HCT116 (cell line): Measurements from ENCODE around the gene KRTAP4-8. TPM values are rescaled to one million over a fixed set of nuclear protein-coding genes. Genes with fewer than 3 reads are reported as not detected.

Experiments used
- ATAC-seq: fragments of 200-7000 bp; cut with Tn5 transposase; 2 replicates; pipeline ENCODE4 v1.9.1; 2020; ENCODE audit warnings: mild to moderate bottlenecking, moderate library complexity
- BruUV-seq: library from RNA; stranded (reverse); fragments of 400-500 nt; replicated peaks from 2 replicates; lab custom pipeline; 2021; lab: Mats Ljungman, UMichigan
- CTCF ChIA-PET: fragments of 300-600 bp; sonication (Branson Sonifier 250); formaldehyde crosslinking; loops from one replicate; lab custom pipeline; 2021; ENCODE audit warnings: antibody characterized with exemption; lab: Charles Lee
- POLR2A ChIA-PET: fragments of 300-600, 350-600 bp; sonication (Branson Sonifier 250); formaldehyde crosslinking; loops from one replicate; lab custom pipeline; 2021; ENCODE audit warnings: antibody characterized with exemption; lab: Charles Lee
- RAD21 ChIA-PET, 2 experiments: fragments of 300-600 bp; sonication (Branson Sonifier 250); formaldehyde crosslinking; loops; one replicate each; lab custom pipeline; 2023; ENCODE audit warnings: low total read pairs in 2 of 2; ENCODE audit not compliant: uncharacterized antibody in 2 of 2, unreplicated experiment in 2 of 2, low non-redundant PET in 1 of 2; lab: Charles Lee
- DNase-seq: peaks from one replicate; pipeline ENCODE4 v3.0.0-alpha.2; 2010; ENCODE audit warnings: low read depth, low spot score
- H2AFZ ChIP-seq: fragments of 200-600 bp; shearing (Covaris generic), sonication (generic); 2 replicates; pipeline ENCODE4 v1.6.1; 2017; ENCODE audit warnings: low read depth, mixed run types, mixed read lengths, antibody characterized with exemption, low read length; ENCODE audit not compliant: poor library complexity, severe bottlenecking
- H3K27ac ChIP-seq: 2 replicates; pipeline ENCODE4 v1.5.1; 2012; ENCODE audit warnings: low read depth, low read length
- H3K27me3 ChIP-seq: fragments of 200-600 bp; sonication (generic); 2 replicates; pipeline ENCODE4 v1.6.1; 2016; ENCODE audit warnings: mixed run types, low read length, mixed read lengths; ENCODE audit not compliant: insufficient read depth
- H3K36me3 ChIP-seq, 2 experiments: fragments of 200-500 bp in 1 of 2; fragments of 200-600 bp in 1 of 2; sonication (Bioruptor generic) in 1 of 2; sonication (generic) in 1 of 2; 2 replicates each; pipeline versions ENCODE4 v1.5.1 to v1.6.1; 2014 to 2016; ENCODE audit warnings: low read length in 2 of 2, inconsistent platforms in 1 of 2, mixed read lengths in 1 of 2, mixed run types in 1 of 2; ENCODE audit not compliant: insufficient read depth in 2 of 2, control insufficient read depth in 1 of 2
- H3K4me1 ChIP-seq, 2 experiments: fragments of 200-600 bp in 1 of 2; sonication (generic) in 1 of 2; 2 replicates each; pipeline versions ENCODE4 v1.5.1 to v1.6.1; 2012 to 2017; ENCODE audit warnings: low read length in 2 of 2, inconsistent platforms in 1 of 2, mild to moderate bottlenecking in 1 of 2, mixed read lengths in 1 of 2, mixed run types in 1 of 2, moderate library complexity in 1 of 2; ENCODE audit not compliant: insufficient read depth in 2 of 2, control insufficient read depth in 1 of 2
- H3K4me2 ChIP-seq: fragments of 200-600 bp; sonication (generic); 2 replicates; pipeline ENCODE4 v1.6.1; 2017; ENCODE audit warnings: mixed run types, low read length, mixed read lengths
- H3K4me3 ChIP-seq, 2 experiments: fragments of 200-600 bp in 1 of 2; sonication (generic) in 1 of 2; replicated peaks in 1 of 2; 2 replicates each; pipeline ENCODE4 v1.5.1; 2011 to 2016; ENCODE audit warnings: low read length in 2 of 2, control low read depth in 1 of 2, low read depth in 1 of 2, mild to moderate bottlenecking in 1 of 2, mixed read lengths in 1 of 2, mixed run types in 1 of 2
- H3K79me2 ChIP-seq: fragments of 200-600 bp; sonication (generic); 2 replicates; pipeline ENCODE4 v1.6.1; 2017; ENCODE audit warnings: mild to moderate bottlenecking, mixed run types, low read length, moderate library complexity, mixed read lengths; ENCODE audit not compliant: insufficient read depth
- H3K9ac ChIP-seq: fragments of 200-600 bp; sonication (generic); 2 replicates; pipeline ENCODE4 v1.6.1; 2016; ENCODE audit warnings: low read length, mixed read lengths
- H3K9me2 ChIP-seq: fragments of 200-600 bp; sonication (generic), shearing (Covaris generic); 2 replicates; pipeline ENCODE4 v1.6.1; 2017; ENCODE audit warnings: mixed run types, mild to moderate bottlenecking, moderate library complexity; ENCODE audit not compliant: insufficient read depth
- H3K9me3 ChIP-seq, 2 experiments: fragments of 200-500 bp in 1 of 2; fragments of 200-600 bp in 1 of 2; sonication (Bioruptor generic) in 1 of 2; sonication (generic) in 1 of 2; 2 replicates each; pipeline ENCODE4 v1.6.1; 2014 to 2017; ENCODE audit warnings: low read length in 2 of 2, mixed read lengths in 2 of 2, inconsistent platforms in 1 of 2, low read depth in 1 of 2, mild to moderate bottlenecking in 1 of 2, mixed run types in 1 of 2, moderate library complexity in 1 of 2; ENCODE audit not compliant: control insufficient read depth in 1 of 2, insufficient read depth in 1 of 2
- H4K20me1 ChIP-seq: fragments of 200-600 bp; sonication (generic), shearing (Covaris generic); 2 replicates; pipeline ENCODE4 v1.6.1; 2017; ENCODE audit warnings: mixed run types, mild to moderate bottlenecking, moderate library complexity; ENCODE audit not compliant: insufficient read depth
- CTCF ChIP-seq, 3 experiments: fragments of 200-600 bp in 1 of 3; sonication (generic) in 1 of 3; IDR thresholded peaks in 2 of 3; conservative IDR thresholded peaks in 1 of 3; 2 replicates each; pipeline ENCODE4 v1.5.1; 2012 to 2017; ENCODE audit warnings: low read depth in 2 of 3, low read length in 2 of 3, antibody characterized with exemption in 1 of 3, borderline replicate concordance in 1 of 3, control low read depth in 1 of 3, mild to moderate bottlenecking in 1 of 3, mixed read lengths in 1 of 3, mixed run types in 1 of 3, moderate library complexity in 1 of 3; ENCODE audit not compliant: insufficient read depth in 1 of 3
- ELF1 ChIP-seq: IDR thresholded peaks from 2 replicates; pipeline ENCODE4 v1.6.1; 2012; ENCODE audit warnings: low read depth, borderline replicate concordance
- MAX ChIP-seq: IDR thresholded peaks from 2 replicates; pipeline ENCODE4 v1.6.1; 2012
- SRF ChIP-seq: IDR thresholded peaks from 2 replicates; pipeline ENCODE4 v1.6.1; 2012; ENCODE audit warnings: low read depth
- YY1 ChIP-seq: IDR thresholded peaks from 2 replicates; pipeline ENCODE4 v1.6.1; 2011; ENCODE audit warnings: low read length, low read depth, moderate library complexity, mild to moderate bottlenecking; ENCODE audit not compliant: insufficient replicate concordance; ENCODE audit errors: extremely low read depth
- intact Hi-C: fragments of 100-400 bp; cut with micrococcal nuclease; formaldehyde crosslinking; loops from 2 replicates; pipeline ENCODE4 v1.10.0; 2022
- total RNA-seq: library from RNA; stranded (reverse); gene quantifications from one replicate; pipeline ENCODE4 v1.2.1, GENCODE V29; 2021; ENCODE audit not compliant: unreplicated experiment
- TF ChIP-seq, protein P1 (sequence below): IDR thresholded peaks from 2 replicates; pipeline ENCODE4 v1.6.1; 2012

Gene KRTAP4-8
- total RNA-seq, 1 experiment from 2014 or later, result not detected

GRCh38 chr17:41069031-41069430 is 28.9 kb downstream of the KRTAP4-8 start (continued):
- TF ChIP-seq ELF1, result no peak
- TF ChIP-seq MAX, result no peak
- TF ChIP-seq, all 23 proteins: peak for 0

DNA sequence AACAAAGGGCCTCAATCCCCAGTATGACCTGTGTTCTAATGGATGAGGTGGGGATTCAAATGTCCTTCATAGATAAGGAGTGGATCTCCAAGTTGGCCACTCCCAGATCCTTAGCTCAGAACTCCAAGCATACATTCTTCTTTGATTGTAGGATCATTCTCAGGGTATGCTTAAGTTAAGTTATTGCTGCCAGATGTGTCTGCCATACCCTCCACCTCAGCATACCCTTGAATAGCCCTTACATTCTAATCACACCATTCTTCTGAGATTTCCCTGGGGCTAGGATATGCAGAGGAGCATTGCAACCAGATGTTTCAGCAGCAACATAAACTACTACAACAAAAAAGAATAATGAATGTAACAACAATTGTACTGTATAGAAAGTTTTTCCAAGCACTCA is 30.7 kb downstream of the KRTAP4-8 start:
- ChIA-PET RAD21 (no interaction called here), POLR2A (no interaction called here), CTCF (no interaction called here)
- Histone ChIP-seq H3K4me2 (peak overlapping the region; percentile 12; the same call in 1 of the 2 replicates), H3K9me2 (no peaks in the 10 kb centered on the region), H3K9me3 (no peaks in the 10 kb centered on the region; a peak in 1 of 4 replicates), H3K9ac (peak overlapping the region; percentile 22; the same call in 1 of the 2 replicates), H3K27me3 (no peaks in the 10 kb centered on the region), H4K20me1 (no peaks in the 10 kb centered on the region), H3K4me3 (no peak overlapping the region), H3K79me2 (no peaks in the 10 kb centered on the region; the same call in 1 of the 2 replicates), H3K4me1 (peaks cover 13 to 70% of the 10 kb centered on the region in 2 experiments), H3K36me3 (peaks cover 0 to 37% of the 10 kb centered on the region in 2 experiments; a peak in 2 of 4 replicates), H2AFZ (no peak overlapping the region), H3K27ac (no peak overlapping the region; the same call in 1 of the 2 replicates)
- BruUV-seq, result TSS peak; percentile 11
- intact Hi-C loops, result no loop called here
- ATAC-seq, result no peak
- no peak for DNase-seq
- TF ChIP-seq YY1 (no peak), CTCF (IDR thresholded peaks at IDR 0.05 in 2 of 3, conservative IDR thresholded peaks at IDR 0.05 in 1 of 3; ENCODE audit: borderline replicate concordance in 1 of 3, insufficient read depth in 1 of 3, low read depth in 2 of 3, low read length in 2 of 3) (no peak), SRF (no peak)
- TF ChIP-seq, protein P1, sequence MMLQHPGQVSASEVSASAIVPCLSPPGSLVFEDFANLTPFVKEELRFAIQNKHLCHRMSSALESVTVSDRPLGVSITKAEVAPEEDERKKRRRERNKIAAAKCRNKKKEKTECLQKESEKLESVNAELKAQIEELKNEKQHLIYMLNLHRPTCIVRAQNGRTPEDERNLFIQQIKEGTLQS, result no peak
